HG03571 (cell line): Measurements from ENCODE around the gene CPA4.
"Not testable (repeated sequence)": the region's sequence is repeated elsewhere in the genome, so short reads cannot be mapped to it uniquely, and the experiment has no call there.

Experiments used
- ATAC-seq: cut with Tn5 transposase; IDR thresholded peaks from one replicate; pipeline ENCODE4 v1.9.1; 2021; ENCODE audit not compliant: unreplicated experiment

Gene CPA4

DNA sequence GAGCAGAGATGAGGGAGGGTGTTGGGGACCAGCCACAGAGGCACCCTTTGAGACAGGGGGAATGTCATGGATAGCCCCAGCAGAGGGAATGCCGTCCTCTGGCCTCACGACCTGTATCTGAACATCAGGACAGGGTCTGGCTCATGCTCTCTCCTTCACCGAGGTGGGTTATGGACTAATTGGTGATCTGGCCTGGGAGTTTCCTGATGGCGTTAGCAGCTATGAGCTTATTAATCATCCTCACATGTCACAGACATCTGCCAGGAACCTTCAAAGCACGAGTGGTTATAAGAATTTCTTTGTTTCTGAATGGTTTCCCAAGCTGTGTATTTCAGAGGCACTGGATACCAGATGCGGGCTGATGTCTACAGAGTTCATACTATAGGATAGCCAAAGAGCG is 6.9 kb downstream of the CPA4 start:
- no peak for ATAC-seq

GRCh38 chr7:130301501-130302020 is 8.6 kb downstream of the CPA4 start:
- no peak for ATAC-seq

DNA sequence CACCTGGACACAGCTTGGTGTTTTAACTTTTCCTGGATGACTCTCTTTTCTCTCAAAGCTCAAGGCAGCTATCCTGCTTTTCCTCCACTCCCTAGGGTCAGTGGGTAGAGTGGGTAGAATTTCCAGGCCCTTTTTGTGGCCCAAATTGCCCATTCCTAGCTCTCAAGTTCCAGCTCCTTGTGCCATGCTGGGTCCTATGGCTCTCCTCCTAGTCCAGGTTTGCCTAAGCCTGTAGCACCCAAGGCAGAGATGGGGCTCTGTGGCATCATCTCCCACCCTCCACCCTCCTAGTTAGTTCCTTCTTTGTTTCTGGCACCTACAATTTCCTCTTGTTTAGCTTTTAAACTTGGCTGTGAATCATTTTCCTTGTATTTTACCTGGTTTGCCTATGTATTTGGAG is 9.7 kb downstream of the CPA4 start:
- no peak for ATAC-seq

DNA sequence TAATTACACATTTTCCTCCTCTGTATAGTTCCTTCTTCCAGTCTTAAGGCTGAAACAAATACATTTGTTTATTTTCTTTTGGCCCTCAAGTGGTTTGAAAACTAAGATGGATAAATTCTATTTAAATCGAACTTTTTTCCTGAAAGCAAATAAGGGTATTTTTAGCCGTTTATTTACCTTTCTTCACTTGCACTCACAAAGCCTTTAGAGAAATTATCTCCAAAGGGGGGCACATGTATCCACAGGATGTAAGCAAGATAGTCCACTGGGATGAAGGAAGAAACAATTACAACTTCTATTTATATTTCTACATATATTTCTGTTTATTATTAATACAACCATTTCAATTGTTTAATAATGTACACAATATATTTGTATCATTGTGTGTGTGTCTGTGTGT is 10.2 kb downstream of the CPA4 start:
- no peak for ATAC-seq

- no peak for ATAC-seq
These were observed 10.6 kb downstream of the CPA4 start for GRCh38 chr7:130303551-130303950.

- no peak for ATAC-seq
These were observed 11.0 kb downstream of the CPA4 start for GRCh38 chr7:130303982-130304381.

GRCh38 chr7:130304878-130305277 is 11.9 kb downstream of the CPA4 start:
- ATAC-seq = no peak

DNA sequence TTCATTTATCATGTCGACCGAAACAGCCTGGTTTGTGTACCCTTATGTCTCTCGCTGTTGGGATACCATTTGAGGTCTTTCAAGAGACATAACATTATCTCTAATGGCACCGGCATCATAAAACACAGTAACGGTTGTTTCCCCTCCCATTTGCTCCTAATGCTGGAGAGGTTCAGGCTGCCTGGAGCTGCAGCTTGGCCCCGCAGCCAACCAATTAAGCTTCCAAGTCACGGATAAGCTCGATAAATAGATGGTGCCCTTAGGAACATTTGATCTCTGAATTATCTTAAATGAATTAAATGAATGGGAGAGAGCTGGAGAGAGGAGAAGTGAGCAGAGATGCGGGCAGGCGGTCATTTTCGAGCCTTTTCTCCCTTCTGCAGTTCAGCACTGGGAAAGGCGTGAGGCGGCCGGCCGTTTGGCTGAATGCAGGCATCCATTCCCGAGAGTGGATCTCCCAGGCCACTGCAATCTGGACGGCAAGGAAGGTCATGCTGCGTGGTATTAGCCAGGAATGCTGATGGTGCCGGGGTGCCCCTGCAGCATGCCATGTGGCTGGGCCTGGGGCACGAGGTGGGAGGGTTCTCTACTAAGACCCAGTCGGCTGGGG is 12.6 kb downstream of the CPA4 start:
- ATAC-seq = no peak

DNA sequence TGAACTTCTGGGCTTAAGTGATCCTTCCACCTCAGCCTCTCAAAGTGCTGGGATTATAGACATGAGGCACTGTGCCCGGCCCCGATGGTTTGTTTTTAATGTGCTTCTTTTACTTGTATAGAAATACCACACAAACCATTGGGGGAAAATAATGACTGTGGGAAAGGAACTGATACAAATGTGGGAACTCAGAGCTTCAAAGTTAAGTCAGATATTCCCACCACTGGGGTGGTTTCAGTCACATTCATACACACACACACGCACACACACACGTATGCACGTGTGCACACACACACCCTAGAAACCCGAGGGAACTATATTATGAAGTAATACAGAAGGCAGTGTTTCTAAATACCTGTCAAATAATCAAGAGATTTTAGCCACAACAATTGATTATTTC is 17.0 kb downstream of the CPA4 start:
- no peak for ATAC-seq

- no peak for ATAC-seq
These were observed 21.3 kb downstream of the CPA4 start for GRCh38 chr7:130314305-130314704.

- no peak for ATAC-seq
These were observed 26.6 kb downstream of the CPA4 start for GRCh38 chr7:130319541-130319940.

- ATAC-seq = not testable (repeated sequence)
These were observed 28.7 kb downstream of the CPA4 start for GRCh38 chr7:130321542-130322229.

DNA sequence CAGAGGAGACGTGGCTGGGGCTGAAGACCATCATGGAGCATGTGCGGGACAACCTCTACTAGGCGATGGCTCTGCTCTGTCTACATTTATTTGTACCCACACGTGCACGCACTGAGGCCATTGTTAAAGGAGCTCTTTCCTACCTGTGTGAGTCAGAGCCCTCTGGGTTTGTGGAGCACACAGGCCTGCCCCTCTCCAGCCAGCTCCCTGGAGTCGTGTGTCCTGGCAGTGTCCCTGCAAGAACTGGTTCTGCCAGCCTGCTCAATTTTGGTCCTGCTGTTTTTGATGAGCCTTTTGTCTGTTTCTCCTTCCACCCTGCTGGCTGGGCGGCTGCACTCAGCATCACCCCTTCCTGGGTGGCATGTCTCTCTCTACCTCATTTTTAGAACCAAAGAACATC is 29.7 kb downstream of the CPA4 start:
- ATAC-seq = no peak

DNA sequence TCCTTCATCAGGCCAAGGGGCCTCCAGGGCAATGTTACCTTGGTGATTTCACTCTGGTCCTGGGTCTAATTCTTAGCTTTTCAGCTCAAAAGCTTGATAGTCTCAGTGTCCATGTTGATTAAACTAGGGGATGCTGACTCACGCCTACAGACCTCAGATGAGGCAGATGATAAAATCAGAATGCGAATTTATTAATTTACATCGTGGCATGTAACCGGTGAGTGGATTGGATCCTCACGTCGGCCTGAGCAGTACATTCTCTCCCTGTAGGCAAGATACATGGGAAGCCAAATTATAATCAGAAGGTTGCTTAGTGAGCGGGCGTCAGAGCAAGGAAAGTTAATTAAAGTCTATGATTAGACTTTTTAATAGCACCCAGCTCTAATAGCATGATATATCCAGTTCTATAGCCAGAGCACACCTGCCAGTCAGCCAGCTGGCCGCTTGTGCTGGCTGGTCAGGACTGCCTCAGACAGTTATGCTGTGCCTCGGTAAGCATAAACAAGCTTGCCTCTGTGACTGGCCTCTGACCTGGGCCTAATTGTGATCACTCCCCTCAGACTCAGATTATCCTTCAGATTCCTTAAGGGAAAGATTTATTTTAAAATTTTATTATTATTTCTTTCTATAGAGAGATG is 31.5 kb downstream of the CPA4 start:
- no peak for ATAC-seq

- no peak for ATAC-seq
These were observed 36.7 kb downstream of the CPA4 start for GRCh38 chr7:130329681-130330080.

- ATAC-seq = no peak
These were observed 39.5 kb downstream of the CPA4 start for GRCh38 chr7:130332259-130333053.

GRCh38 chr7:130333832-130334231 is 40.9 kb downstream of the CPA4 start:
- ATAC-seq = no peak

DNA sequence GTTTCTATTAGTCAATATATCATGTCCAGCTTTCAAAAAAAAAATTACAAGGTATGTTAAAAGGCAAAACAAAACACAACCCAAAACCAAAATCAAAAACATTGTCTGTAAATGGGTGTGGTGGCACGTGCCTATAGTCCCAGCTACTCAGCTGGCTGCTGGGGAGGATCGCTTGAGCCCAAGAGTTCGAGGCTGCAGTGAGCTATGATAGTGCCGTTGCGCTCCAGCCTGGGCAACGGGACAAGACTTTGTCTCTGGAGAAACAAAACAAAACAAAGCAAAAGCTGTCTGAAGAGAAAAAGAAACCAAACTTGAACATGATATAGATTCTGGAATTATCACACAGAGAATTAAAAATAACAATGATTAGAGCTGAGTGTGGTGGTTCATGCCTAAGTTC is 41.3 kb downstream of the CPA4 start:
- no peak for ATAC-seq

GRCh38 chr7:130337410-130337971 is 44.5 kb downstream of the CPA4 start:
- ATAC-seq = no peak

GRCh38 chr7:130338233-130338632 is 45.3 kb downstream of the CPA4 start:
- no peak for ATAC-seq

DNA sequence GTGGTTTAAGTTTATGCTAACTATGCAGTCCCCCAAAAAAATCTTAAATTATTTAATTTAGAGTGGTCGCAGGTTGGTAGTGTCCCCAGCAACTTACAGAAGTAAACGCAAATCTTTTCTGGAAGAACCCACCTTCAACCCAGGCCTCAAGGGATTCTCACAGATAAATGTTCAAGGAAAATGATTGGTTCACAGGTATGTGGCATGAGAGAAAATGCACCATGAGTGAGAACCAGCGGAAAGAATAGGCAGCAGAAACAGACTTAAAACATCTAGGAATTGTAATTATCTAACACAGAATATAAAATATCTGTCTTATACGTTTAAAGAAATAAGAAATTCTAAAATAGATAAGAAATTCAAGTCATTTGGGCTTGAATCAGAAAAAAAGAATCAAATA is 48.9 kb downstream of the CPA4 start:
- no peak for ATAC-seq
